Caco-2 (cell line): ENCODE measurements around the gene XKR7. TPM values are rescaled to one million over a fixed set of nuclear protein-coding genes. Genes with fewer than 3 reads are reported as not detected.

ENCODE experiments used
- total RNA-seq: library from RNA; stranded (reverse); gene quantifications from 2 replicates; pipeline ENCODE4 v1.2.3, GENCODE V29; 2022

Gene XKR7
- total RNA-seq, 1 experiment from 2014 or later, result not detected

Other genes starting within 250 kb of the XKR7 start
- 444 and 469 TPM in 2 replicates for gene BCL2L1, start 245.3 kb upstream of the XKR7 start, total RNA-seq
- 221 and 237 TPM in 2 replicates for gene TPX2, start 228.9 kb upstream of the XKR7 start, total RNA-seq
- 0.77 and 0.91 TPM in 2 replicates for gene MYLK2, start 148.8 kb upstream of the XKR7 start, total RNA-seq
- not detected in 2 replicates for gene FOXS1, start 122.5 kb upstream of the XKR7 start, total RNA-seq
- gene DUSP15, start 97.6 kb upstream of the XKR7 start, total RNA-seq, result 8.2 and 9.1 TPM in 2 replicates
- not detected in 2 replicates for gene TTLL9, start 97.5 kb upstream of the XKR7 start, total RNA-seq
- 55.7 and 56.8 TPM in 2 replicates for gene PDRG1, start 16.1 kb upstream of the XKR7 start, total RNA-seq
- 0.16 and 0.32 TPM in 2 replicates for gene CCM2L, start 42.3 kb downstream of the XKR7 start, total RNA-seq
- gene HCK, start 84.1 kb downstream of the XKR7 start, total RNA-seq, result not detected in 2 replicates
- 130 and 138 TPM in 2 replicates for gene TM9SF4, start 141.6 kb downstream of the XKR7 start, total RNA-seq
- 89.6 and 96.1 TPM in 2 replicates for gene PLAGL2, start 239.6 kb downstream of the XKR7 start, total RNA-seq
- gene POFUT1, start 239.7 kb downstream of the XKR7 start, total RNA-seq, result 148 and 158 TPM in 2 replicates